ENCODE results near the gene DCTN2.
"Not testable (repeated sequence)": the region's sequence is repeated elsewhere in the genome, so short reads cannot be mapped to it uniquely, and the experiment has no call there.

DCTN2 gene

GRCh38 chr12:57513677-57514076 is 33.3 kb downstream of the DCTN2 start:
- not testable (repeated sequence) for DNase-seq

- DNase-seq: no peak
These were observed 33.7 kb downstream of the DCTN2 start for GRCh38 chr12:57513266-57513665.

DNA sequence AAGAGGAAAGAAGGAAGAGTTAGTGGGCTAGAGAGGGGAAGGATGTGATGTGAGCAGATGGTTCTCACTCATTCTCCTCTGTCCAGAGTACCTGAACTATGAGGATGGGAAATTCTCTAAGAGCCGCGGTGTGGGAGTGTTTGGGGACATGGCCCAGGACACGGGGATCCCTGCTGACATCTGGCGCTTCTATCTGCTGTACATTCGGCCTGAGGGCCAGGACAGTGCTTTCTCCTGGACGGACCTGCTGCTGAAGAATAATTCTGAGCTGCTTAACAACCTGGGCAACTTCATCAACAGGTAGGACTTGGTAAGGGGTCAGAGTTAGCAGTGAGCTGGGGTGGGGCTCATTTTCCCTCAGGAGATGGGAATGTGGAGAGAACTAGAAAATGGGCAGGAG is 34.3 kb downstream of the DCTN2 start:
- no peak for DNase-seq

GRCh38 chr12:57511588-57512325 is 35.2 kb downstream of the DCTN2 start:
- no peak for DNase-seq

DNA sequence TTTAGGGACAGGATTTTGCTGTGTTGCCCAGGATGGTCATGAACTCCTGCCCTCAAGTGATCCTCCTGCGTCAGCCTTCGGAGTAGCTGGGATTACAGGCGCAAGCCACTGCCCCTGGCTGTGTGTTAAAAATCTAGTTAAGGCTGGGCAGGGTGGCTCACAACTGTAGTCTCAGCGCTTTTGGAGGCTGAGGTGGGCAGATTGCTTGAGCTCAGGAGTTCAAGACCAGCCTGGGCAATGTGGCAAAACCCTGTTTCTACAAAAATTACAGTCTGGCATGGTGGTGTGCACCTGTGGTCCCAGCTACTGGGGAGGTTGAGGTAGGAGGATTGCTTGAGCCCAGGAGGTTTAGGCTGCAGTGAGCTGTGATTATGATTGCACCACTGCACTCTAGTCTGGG is 35.8 kb downstream of the DCTN2 start:
- DNase-seq: no peak

DNA sequence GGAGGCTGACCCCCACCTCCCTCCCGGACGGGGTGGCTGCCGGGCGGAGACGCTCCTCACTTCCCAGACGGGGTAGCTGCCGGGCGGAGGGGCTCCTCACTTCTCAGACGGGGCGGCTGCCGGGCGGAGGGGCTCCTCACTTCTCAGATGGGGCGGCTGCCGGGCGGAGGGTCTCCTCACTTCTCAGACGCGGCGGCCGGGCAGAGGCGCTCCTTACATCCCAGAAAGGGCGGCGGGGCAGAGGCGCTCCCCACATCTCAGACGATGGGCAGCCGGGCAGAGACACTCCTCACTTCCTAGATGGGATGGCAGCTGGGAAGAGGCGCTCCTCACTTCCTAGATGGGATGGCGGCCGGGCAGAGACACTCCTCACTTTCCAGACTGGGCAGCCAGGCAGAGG is 39.2 kb downstream of the DCTN2 start:
- not testable (repeated sequence) for DNase-seq

DNA sequence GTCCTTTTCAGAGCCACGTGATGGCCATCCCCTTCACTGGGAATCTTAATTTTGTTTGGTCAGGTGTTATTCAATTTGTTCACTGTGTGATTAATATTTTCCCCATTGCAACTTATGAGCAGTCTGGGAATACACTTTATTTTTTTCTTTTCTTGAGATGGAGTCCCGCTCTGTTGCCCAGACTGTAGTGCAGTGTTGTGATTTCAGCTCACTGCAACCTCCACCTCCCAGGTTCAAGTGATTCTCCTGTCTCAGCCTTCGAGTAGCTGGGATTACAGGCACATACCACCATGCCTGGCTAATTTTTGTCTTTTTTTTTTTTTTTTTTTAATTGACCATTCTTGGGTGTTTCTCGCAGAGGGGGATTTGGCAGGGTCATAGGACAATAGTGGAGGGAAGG is 40.5 kb downstream of the DCTN2 start:
- DNase-seq: not testable (repeated sequence)

GRCh38 chr12:57502311-57502969 is 44.6 kb downstream of the DCTN2 start:
- DNase-seq: not testable (repeated sequence)

GRCh38 chr12:57500213-57500612 is 46.8 kb downstream of the DCTN2 start:
- no peak for DNase-seq

DNA sequence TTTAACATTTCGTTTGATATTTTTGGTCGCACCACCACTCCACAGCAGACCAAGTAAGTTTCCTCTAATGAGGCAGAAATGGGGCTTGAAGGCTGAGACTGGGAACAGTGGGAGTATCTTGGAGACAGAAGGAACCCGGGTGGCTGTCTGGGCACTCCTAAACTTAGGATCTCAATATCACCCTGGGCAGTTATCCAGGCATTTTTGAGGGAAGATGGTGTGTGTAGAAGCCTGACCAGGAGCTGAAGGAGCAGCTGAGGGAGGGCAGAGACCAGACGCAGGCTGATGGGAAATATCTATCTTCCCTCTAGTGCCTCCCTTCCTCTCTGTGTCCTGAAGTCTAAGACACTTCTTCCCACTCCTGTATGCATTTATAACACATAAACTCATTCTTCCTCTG is 48.4 kb downstream of the DCTN2 start:
- DNase-seq: no peak

- no peak for DNase-seq
These were observed 48.9 kb downstream of the DCTN2 start for GRCh38 chr12:57498132-57498502.

DNA sequence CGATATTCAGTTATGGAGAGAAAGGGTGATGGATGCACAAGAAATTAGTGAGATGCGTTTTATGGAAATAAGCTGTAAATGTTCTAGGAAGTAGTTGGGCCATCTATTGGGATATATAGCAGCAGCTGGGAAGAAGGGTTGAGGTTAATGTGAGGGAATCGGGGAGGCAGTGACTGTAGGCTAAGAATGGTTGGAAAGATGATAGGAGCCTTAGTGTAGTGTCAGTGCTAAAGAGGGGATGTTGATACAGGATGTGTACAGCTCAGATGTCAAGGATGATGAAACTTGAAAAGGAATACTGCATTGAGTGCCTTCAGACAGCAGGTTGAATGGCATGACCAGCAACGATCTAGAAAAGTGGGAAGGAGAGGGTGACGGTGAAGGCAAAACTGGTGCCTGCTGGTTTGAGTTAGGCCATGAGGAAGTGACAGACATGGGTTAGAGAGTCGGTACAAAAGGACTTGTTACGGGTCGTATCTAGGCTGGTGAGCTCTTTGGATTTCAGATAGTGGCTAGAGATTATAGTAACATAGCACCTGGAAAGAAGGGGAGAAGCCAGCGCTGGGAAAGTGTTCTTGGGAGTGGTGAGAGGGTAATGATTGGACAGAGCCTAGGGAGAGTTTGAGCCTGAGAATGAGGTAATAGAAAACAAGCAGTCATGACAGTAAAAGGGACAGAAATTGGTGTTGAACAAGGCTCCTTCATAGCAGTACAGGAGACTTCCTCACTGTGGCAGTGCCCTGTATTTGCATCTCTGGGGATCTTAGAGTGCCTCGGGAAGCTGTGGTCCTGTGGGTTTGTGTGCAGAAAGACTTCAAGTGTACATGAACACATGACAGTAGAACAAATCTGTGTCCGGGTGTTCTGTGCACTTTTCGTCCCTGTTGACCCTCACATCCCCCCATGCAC is 49.5 kb downstream of the DCTN2 start:
- no peak for DNase-seq

DNA sequence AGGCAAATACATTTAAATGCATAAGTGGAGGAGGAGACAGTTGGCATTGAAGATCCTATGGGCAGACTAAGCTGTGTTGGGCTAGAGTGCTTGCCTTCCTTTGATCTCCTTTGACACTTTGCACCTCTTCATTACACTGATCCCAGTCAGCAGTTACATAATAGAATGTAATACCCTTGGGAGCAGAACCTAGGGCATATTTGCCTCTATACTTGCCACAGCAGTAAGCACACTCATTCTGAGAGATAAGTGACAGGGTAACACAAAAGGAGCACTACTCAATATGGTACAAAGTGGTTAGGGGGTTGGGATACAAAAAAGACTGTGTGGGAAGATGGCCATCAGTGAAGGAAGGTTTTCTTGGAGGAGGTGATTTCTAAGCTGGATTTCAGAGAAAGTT is 50.2 kb downstream of the DCTN2 start:
- DNase-seq: no peak

- not testable (repeated sequence) for DNase-seq
These were observed 51.8 kb downstream of the DCTN2 start for GRCh38 chr12:57495051-57495701.

DNA sequence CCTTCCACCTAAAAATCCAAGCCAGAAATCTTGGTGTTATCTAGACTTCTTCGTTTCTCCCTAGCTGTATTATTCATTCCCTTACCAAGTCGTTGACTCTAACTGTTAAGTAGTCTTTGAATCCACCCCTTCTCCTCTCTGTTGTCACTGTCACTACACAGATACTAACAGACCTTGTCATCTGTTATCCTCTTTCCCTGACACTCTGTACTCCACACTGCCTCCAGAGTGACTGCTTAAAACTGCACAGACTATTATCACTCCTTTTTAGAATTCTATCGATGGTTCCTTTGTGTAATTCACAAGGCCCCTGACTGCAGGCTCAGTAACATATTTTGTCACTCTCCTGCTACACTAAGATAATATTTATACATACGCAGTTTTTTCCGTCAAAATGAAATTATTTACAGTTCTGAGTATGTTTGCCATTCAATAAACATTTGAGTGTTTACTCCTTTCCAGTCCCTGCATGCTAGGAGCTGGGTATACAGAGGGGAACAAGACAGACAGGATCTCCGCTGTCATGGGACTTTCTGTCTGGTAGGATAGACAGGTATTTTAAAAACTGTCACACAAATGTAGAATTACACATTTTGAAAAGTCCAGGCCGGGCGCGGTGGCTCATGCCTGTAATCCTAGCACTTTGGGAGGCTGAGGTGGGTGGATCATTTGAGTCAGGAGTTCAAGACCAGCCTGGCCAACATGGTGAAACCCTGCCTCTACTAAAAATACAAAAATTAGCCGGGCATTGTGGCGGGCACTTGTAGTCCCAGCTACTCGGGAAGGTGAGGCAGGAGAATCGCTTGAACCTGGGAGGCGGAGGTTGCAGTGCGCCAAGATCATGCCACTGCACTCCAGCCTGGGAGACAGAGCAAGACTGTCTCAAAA is 55.4 kb downstream of the DCTN2 start:
- DNase-seq: peak; percentile 39

DNA sequence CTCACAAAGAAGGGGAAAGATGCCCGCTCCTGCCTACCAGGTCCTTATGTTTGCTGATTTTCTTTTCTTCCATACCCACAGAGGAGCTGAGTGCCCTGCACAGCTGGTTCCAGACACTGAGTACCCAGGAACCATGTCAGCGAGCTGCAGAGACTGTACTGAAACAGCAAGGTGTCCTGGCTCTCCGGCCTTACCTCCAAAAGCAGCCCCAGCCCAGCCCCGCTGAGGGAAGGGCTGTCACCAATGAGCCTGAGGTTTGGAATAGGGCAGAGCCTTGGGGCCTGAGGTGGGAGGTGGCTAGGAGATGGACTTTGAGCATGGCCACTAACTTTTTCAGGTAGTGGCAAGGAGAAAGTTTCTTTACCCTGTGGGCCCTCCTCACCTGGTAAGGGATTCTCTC is 56.9 kb downstream of the DCTN2 start:
- no peak for DNase-seq

- DNase-seq: no peak
These were observed 57.8 kb downstream of the DCTN2 start for GRCh38 chr12:57489157-57489641.

DNA sequence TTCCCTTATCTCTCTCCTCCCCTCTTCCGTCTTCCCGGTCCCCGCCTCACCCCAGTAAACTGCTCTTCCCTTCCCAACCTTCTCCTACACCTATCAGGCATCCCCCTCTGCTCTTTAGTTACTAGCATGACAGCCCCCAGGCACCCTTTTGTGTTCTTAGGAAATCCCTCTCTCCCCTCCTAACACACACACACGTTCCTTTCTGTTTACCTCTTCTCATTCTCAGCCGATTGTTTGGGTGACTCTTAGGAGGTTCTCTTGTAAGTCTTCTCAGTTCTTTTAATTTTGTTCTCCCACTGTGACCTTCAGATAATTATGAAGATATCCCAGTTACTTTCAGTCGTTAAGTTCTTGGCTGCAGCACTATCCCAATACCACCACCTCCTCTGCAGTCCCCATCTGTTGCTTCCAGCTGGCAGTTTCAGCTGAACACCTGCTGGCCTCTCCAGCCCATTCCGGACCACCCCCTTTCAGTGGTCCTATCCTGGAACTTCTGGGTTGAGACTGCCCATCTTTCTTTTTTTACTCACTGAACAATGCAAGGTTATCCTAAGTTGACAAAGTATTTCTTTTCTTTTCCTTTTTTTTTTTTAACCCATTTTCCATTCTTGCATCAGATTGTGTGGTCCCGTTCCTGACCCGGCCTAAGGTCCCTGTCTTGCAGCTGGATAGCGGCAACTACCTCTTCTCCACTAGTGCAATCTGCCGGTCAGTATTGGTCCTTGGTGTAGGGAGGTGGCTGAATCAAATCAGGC is 58.4 kb downstream of the DCTN2 start:
- DNase-seq: peak; percentile 27

GRCh38 chr12:57487597-57488401 is 59.2 kb downstream of the DCTN2 start, which contains the start of gene MARS1:
Gene MARS1, plus strand, starts transcription at chr12:57488068. Its CDS starts 23 bp downstream, at chr12:57488091.
- DNase-seq: peak; percentile 97

- no peak for DNase-seq
These were observed 59.9 kb downstream of the DCTN2 start for GRCh38 chr12:57487055-57487596.

Measured in NCI-H2171 treated with DMSO at 0.1 percent for 48 hours (cell line).